HG03175 (cell line): ENCODE measurements around the gene UQCRQ.
A peak's percentile ranks its signal among the peaks of the same experiment; 100 is the strongest.

ENCODE experiments used
- ATAC-seq: cut with Tn5 transposase; IDR thresholded peaks from one replicate; pipeline ENCODE4 v1.9.1; 2021; ENCODE audit warnings: mild to moderate bottlenecking, moderate library complexity; ENCODE audit not compliant: unreplicated experiment

The UQCRQ gene

DNA sequence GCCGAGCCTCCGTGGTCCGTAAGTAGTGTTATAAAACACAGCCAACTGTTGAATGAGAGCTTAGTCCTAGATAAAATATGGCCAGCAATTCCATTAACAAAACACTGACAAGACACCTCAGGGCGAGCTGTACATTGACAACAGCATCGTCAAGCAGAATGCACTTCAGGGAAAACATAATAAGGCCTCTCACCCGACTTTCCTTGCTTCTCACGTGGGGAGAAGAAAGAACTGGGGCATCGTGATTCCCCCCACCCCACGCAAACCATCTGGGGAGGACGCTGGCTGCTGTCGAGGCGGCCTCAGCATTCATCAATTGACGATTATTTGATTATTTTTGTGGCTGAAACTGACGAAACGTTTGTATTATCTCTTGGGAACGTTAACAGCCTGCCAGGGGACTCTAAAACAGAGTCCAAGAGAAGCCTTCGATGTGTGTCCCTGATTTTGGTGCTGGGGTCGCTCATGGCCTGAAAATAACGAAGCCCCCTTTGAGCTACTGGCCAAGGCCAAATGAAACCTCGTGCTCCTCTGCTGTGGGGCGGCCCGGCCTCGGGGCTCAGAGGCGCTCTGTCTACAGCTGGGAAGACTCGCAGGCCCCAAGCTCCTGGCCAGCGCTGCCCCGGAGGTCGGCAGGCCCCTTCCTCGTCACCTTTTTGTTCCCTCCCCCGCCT, 637 bp upstream of the UQCRQ start:
- ATAC-seq: peak; percentile 31

DNA sequence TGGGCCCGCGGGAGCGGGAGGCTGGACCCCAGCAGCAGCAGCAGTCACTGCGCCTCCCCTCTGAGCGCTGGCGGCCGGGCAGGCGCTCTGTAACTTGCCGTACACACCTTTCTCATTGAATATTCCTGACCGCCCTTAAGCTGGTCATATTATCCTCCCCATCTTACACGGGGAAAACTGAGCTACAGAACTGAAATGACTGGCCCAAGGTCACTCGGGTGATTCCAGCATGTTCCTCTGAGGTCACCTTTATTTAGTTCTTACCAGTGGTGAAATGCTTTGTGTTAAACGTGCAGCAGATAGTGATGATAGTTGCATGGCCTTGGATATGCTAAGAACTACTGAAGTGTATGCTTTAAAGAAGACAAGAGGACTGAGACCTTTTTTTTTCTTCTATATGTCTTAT, 607 bp downstream of the UQCRQ start:
- ATAC-seq: peak; percentile 20

DNA sequence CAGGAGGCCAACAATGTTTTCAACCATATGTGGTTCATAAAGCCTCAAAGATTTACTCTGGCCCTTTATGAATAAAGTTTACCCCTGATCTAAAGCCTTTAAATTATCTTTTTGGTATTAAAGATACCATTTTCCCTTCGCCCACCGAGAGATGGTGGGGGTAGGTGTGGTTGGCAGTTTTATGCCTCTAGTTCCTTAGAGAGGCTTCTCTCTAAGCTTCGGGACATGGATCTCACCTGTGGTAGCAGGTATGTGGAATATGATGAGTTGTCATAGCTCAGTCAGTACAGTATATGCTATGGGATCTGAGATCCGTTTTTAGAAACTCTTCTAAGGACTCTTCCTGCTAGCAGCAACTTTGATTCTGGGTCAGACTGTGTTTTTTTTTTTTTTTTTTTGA, 2.3 kb downstream of the UQCRQ start:
- no peak for ATAC-seq

DNA sequence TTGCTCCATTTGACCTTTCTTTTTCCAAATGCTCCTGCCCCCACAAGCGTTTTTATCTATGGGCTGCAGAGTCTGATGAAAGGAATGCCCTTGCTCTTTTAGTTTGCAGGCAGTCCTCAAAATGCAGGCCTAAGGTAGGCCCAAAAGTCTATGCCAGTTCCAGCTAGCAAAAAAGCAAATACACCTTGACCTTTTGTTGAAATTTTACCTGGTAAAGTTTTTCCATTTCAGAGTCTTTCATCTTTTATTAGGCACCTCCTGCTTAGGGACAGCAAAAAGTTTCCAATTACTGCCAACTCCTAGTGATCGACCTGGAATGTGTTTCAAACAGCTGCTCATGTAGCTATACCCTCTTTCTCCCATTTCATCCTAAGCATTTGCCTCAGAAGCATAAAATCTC, 4.4 kb downstream of the UQCRQ start:
- no peak for ATAC-seq

DNA sequence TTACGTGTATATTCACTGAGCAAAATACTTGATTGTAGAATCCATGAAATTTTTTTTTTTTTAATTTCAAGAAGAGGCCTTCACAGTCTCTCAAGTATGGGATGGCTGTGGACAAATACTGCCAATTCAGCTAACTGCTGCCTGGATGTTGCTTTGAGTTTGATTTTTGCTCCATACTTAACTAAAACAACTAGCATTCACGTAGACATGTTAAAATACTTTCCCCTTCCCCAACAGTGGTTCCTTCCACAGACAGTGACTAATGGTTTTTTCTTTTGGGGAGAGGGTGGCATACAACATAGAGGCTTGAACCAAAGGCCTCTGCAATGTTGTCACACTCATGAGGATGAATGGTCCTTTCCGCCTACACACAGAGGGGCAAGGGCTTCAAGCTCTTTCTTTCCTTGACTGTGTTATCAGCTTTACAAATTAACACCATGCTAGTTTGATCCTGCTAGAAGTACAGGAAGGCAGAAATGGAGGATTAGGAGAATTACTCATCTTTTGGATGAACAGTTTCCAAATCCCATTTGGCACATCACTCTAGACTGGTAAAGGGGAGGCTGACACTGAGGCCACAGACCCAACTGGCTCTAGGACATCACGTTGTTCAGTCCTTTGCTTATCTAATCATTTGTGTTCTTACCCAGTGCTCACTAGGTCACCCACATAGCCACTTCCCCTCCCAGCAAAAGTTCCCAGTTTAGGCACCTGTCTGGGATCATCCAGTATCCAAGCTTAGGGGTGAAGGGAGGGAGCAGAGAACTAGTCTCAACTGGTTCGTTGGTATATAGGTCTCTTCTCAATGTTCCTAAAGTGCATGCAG, 5.2 kb downstream of the UQCRQ start:
- ATAC-seq: no peak

DNA sequence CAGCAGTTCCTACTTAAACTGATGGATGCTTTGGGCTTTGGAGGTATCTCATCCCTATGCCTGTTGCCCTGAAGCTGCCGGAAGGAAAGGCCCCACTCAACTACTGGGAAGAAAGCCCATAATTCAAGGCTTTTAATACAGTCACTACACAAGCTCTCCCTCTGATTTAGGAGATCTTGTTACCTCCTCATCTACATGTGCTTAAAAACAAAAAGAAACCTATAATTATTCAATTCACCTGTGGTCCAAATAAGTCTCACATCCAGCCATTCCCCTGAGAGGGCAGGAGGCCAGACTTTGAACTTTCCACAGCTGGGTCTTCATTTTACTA, 6.3 kb downstream of the UQCRQ start:
- no peak for ATAC-seq

DNA sequence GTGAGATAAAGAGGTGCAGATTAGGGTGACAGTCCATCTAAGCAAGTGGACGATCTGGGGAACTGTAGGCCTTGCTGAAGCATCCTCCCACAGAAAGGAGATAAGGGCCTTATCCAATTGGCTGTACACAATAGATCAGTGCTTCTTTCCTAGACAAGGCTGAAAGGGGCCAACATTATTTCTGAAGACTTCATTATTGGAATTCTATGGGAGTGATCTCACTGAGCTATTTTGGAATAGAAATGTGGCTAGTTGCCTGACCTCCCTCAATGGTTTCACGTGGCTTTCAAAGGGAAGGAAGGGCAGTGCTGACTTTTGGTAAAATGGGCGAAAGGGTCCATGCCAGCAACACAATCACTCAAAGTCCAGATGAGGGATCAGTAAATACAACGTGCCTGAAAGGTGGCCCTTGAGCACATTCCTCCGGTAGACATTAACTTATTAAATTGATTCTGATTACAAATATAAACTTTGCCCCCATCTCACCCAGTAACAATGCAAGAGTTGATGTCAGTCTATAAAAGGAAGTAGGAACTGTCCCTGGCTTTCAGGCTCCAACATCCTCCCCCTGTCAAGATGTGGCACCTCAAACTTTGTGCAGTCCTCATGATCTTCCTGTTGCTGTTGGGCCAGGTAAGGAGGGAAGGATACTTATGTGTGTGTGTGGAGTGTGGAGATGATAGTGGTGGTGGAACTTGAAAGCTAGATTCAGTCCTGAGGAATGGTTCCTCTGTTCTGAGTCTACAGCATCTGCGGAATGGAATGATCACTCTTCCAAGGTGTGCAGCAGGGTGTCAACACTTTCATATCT, 6.9 kb downstream of the UQCRQ start, which contains the start of gene LEAP2:
Gene LEAP2 (plus strand): TSS at position 550 of the 811 bp plus-strand sequence. CDS start 27 bp downstream, at position 577.
- no peak for ATAC-seq

DNA sequence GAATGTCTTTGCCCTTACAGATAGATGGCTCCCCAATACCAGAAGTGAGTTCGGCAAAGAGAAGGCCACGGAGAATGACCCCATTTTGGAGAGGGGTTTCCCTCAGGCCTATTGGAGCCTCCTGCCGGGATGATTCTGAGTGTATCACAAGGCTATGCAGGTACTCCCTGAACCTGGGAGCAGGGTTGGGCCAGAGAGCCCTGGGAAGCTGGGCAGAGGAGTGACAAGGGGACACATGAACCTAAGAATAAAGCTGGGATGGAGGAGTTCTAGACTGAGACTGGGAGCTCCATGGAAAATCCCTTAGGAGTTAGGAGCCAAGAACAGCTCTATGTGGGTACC, 7.5 kb downstream of the UQCRQ start:
- no peak for ATAC-seq

DNA sequence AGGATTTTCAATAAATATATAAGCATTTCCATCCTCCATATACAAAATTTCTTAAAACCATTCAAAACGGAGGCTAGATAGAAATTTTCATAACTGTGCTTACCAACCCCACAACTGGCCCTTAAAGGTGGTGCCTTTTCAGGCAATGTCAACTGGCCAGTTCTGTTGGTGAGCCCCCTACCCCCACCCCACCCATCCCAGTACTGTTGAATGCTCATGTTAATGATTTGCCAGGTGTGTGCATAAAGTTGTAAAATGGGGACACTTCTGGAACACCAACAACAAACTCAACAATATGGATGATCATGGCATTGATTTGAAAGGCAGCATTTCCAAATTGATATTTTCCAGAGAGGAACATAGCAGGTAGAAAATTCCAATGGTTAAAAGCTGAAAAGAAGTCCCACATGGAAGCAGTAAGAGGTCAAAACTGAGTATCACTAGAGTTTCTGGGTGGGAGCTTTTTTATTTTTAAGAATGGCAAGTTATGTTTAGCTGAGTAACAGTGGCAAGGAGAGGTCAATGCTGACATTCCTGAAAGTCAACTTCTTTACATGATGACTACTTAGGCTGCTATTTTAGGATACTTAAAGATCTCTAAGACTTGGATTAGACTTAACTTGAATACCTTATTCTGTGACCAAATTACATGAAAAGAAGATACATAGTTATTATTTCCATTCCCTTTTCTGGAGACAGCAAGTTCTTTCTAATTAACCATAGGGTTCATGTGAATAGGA, 9.7 kb downstream of the UQCRQ start:
- no peak for ATAC-seq

DNA sequence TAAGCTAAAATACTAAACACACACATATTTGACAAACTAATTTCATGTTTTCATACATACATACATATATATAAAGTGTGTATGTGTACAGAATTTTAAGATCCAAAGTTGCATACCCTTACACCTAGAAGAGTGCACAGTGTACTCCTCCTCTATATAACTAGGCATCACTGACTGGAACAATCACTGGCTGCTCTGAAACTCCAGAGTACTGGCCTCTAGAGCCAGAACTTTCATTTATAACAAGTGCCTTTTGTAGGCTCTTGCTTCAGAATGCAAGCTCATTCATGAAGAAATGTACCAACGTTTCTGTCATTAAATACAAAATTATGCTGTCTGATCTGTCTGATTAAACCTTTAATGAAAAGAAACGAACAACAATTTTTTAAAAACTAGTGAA, 11.0 kb downstream of the UQCRQ start:
- no peak for ATAC-seq

DNA sequence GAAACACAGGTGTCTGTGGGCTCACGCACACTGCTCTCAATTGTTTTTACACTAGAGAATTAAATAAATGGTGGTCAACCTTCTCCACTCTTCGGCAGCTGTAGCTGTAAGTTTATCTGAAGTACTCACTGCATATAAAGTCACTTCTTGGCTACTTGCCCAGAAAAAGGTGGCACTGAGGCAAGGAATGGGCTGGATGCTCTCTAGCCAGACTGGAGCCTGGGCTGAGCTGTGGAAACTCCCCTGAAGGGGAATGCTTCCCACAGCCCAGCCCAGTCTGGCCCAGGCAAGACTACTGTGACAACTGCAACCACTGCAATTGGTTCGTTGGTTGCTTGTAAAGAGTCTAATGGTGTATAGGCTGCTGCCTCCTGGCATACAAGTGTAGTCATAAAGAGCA, 11.5 kb downstream of the UQCRQ start:
- ATAC-seq: no peak

DNA sequence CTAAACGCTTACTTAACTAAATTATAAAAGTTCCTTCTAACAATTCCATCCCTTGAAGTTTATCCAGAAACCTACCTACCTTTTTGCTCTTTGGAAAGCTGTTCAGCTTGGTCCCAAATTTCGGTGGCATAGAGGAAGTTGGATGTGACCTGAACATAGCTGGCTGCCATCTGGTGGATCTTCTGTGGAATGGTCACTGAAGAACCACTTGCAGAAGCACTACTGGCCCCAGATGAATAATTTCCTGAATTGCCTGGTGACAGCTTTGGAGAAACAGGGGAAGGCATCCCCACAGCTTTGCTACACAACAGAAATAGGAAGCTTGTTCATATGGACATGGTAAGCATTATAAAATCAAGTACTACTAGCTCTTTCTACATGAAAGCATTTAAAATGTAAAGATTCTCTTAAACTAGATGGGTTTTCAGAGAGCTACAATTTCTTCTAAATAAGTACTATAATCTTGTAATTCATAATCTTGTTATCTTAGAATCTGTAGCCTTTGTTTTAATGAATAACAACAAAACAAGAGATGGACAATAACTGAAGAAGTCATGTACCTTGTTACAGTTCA, 16.9 kb downstream of the UQCRQ start:
- peak; percentile 49 for ATAC-seq

DNA sequence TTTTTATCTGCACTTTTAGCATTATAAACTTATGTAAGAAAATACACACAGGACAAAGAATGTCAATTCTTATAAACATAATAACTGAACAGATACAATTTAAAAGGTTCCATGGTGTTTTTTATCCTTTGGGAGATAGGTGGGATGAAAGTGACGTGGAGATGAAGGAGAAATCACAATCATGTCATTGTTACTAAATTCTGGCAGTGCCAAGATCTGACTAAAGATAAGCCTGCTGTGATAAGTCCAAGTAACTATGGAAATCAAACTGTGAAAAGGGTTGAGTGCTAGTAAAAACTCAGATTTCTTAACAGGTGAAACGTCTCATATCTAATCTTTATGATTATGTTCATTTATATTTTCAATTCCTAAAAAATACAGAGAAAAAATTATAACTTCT, 18.1 kb downstream of the UQCRQ start:
- ATAC-seq: no peak

DNA sequence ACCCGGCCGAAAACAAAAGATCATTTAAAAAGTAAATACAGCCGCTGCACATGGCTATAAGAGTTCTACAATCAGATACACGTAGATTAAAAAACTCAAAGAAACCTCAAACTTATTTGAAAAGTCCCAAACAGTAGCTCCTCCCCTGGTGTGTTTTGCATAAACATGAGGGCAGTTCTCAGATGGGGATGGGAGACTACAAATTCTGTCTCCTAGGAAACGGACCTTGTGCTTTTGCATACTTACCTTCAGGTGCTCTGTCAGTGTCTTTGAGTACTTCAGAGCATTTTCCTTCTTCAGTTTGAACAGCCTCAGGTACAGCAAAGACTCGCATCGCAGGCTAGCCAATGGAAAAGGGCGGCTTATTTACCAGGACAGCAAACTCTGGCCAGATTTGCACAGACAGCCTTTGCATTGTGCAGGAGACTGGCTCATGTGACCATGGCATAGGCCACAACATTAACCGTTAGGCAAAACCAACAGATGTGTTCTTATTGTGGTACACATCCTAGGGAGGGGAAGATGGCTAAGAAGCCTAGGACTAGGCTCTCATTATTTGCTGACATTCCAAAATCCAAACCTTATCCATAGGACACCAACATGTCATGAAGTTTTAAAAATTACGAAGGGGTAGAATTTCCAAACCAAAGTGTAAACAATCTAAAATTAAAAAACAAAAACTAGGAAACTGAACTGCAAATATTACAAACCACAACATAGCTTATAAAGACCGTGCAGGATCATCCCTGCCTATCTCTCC, 19.8 kb downstream of the UQCRQ start:
- ATAC-seq: no peak

DNA sequence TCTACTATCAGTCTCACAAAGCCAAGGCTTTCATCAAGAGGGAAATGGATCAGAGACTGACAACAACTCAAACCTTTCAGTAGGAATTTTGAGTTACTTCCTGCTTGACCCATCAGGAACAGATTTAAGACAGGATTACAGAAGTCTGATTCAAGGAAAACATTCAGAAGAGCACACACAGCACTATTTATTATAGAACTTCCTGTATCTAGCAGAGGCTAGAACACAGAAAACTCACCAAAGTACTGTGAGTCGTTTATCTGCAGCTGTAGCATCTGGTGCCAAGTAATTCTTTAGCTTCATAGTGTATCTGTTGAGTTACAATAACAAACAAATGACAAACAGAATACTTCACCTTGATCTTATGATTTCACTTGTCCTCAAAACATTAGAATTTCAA, 20.8 kb downstream of the UQCRQ start:
- no peak for ATAC-seq

DNA sequence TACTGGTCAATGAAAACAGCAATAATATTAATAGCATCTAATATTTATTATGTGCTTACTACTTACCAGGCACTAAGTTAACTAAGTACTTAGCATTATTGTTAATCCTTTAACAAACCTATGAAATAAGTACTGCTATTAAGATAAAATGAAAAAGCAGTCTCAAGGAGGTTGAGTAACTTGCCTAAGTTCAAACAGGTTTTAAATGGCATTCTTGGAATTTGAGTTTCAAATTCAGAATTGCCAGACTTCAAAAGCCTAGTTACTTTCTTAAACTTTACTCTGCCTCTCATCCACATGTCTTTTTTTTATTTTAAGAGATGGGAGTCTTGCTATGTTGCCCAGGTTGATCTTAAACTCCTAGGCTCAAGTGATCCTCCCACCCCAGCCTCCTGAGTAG, 23.1 kb downstream of the UQCRQ start:
- no peak for ATAC-seq

DNA sequence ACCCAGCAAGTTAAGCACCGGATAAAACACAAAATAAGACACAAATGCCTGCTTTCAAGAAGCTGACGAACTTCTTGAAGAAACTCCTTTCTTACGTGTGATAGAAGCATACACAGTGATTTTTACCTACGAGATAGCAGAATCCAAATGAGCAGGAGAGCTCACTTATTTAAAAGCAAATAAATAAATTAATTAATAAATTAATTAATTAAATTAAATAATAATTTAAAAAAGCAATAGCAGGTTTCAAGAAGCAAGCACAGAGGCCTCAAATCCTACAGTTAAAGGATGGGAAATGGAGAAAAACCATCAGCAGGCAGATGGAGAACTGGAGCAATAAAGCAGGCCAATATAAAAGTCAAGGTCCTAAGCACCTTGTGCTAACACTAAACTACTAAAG, 24.4 kb downstream of the UQCRQ start:
- ATAC-seq: no peak

DNA sequence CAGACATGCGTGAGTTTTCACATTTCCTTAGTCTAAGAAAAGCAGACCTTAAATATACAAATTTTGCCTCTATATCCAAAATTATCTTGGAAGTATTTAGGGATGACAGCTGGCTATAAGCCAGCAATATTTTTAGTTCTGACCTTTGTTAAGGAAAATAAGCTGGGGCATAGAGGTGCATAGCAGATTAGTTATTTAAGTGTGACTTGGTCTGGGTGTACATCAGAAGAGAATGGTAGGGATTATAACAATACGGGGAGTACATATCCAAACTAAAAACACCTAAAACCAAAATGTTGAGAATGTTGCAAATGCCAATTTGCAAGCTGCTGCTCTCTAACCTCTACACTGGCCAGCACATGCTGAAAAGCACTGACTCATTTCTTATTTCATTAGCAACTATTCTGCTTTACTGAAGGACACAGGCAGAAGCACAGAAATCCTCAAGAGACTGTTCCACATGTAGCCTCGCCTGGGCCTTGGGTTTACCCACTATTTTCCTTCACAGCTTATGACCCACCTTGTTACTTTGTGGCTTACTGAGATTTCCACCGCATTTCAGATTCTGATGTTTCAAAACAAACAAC, 29.4 kb downstream of the UQCRQ start:
- no peak for ATAC-seq

DNA sequence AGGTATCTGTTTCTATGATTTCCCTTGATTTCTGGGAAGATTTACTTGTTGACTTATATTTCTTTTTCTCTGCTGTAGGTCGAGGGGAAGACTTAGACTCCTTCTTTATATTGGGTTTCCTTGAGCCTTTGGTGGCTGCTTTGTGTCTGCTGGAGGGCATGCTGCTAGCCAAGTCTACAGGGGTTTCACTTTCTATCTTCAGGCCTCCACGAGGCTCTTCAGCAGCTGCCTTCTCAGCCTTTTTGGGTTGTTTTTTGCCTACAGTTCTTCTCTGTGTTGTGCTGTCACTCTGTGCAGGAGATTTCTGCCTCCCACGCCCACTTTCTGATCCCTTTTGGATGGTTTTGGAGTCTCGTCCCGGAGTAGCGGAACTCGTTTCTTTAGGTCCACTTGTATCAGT, 30.2 kb downstream of the UQCRQ start:
- no peak for ATAC-seq

DNA sequence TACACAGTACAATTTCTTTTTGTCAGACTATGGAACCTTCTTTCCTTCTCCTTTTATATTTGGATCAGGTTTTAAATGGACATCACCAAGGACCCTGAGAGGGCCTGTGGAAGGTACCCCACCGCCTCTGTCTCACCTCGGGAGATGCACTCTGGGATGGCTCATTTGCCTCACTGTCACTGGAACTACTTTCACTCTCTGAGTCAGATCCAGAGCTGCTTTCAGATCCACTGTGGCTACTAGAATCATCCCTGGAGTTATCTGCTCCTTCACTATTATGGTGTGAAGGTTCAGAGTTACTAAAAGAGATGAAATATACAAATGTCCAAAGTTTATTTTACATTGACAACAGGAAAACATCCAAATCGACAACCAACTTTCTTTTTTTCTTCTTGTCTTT, 31.7 kb downstream of the UQCRQ start:
- ATAC-seq: no peak
